ENCODE results near the gene MTFR1L.

MTFR1L gene

GRCh38 chr1:25871704-25872494 is 52.1 kb downstream of the MTFR1L start:
- no peak for DNase-seq (ENCODE audit: low read depth)
- TF ChIP-seq CTCF (IDR thresholded peaks at IDR 0.05; ENCODE audit: low read depth, low read length): no peak
- no peak for TF ChIP-seq POLR2A (IDR thresholded peaks at IDR 0.05; ENCODE audit: extremely low read depth, insufficient read length)
- no peak for TF ChIP-seq MAX (IDR thresholded peaks at IDR 0.05; ENCODE audit: low read depth, low read length)
- no peak for TF ChIP-seq MYC (IDR thresholded peaks at IDR 0.05; ENCODE audit: low read depth, low read length)
- no peak overlapping the region for H3K4me3 ChIP-seq (ENCODE audit: low read depth, low read length)

- peak; percentile 30 for DNase-seq (ENCODE audit: low read depth)
Measured at GRCh38 chr1:25872713-25873112, 53.0 kb downstream of the MTFR1L start.

GRCh38 chr1:25873120-25873519 is 53.4 kb downstream of the MTFR1L start:
- peak; percentile 25 for DNase-seq (ENCODE audit: low read depth)
- no peak overlapping the region for H3K4me3 ChIP-seq (ENCODE audit: low read depth, low read length)
- TF ChIP-seq POLR2A (IDR thresholded peaks at IDR 0.05; ENCODE audit: extremely low read depth, insufficient read length): no peak
- no peak for TF ChIP-seq MAX (IDR thresholded peaks at IDR 0.05; ENCODE audit: low read depth, low read length)
- no peak for TF ChIP-seq CTCF (IDR thresholded peaks at IDR 0.05; ENCODE audit: low read depth, low read length)
- TF ChIP-seq MYC (IDR thresholded peaks at IDR 0.05; ENCODE audit: low read depth, low read length): no peak

More at GRCh38 chr1:25872713-25873112, 53.0 kb downstream of the MTFR1L start:
- no peak overlapping the region for H3K4me3 ChIP-seq (ENCODE audit: low read depth, low read length)
- TF ChIP-seq MAX (IDR thresholded peaks at IDR 0.05; ENCODE audit: low read depth, low read length) (no peak), CTCF (IDR thresholded peaks at IDR 0.05; ENCODE audit: low read depth, low read length) (no peak), POLR2A (IDR thresholded peaks at IDR 0.05; ENCODE audit: extremely low read depth, insufficient read length) (no peak), MYC (IDR thresholded peaks at IDR 0.05; ENCODE audit: low read depth, low read length) (no peak)

- TF ChIP-seq MAX (IDR thresholded peaks at IDR 0.05; ENCODE audit: low read depth, low read length) (no peak), CTCF (IDR thresholded peaks at IDR 0.05; ENCODE audit: low read depth, low read length) (no peak), MYC (IDR thresholded peaks at IDR 0.05; ENCODE audit: low read depth, low read length) (no peak), POLR2A (IDR thresholded peaks at IDR 0.05; ENCODE audit: extremely low read depth, insufficient read length) (no peak)
- no peak overlapping the region for H3K4me3 ChIP-seq (ENCODE audit: low read depth, low read length)
- DNase-seq (ENCODE audit: low read depth): no peak
Measured at GRCh38 chr1:25874209-25874608, 54.5 kb downstream of the MTFR1L start.

GRCh38 chr1:25874635-25875153 is 54.9 kb downstream of the MTFR1L start:
- no peak overlapping the region for H3K4me3 ChIP-seq (ENCODE audit: low read depth, low read length)
- TF ChIP-seq POLR2A (IDR thresholded peaks at IDR 0.05; ENCODE audit: extremely low read depth, insufficient read length) (no peak), MYC (IDR thresholded peaks at IDR 0.05; ENCODE audit: low read depth, low read length) (no peak), MAX (IDR thresholded peaks at IDR 0.05; ENCODE audit: low read depth, low read length) (no peak), CTCF (IDR thresholded peaks at IDR 0.05; ENCODE audit: low read depth, low read length) (no peak)
- no peak for DNase-seq (ENCODE audit: low read depth)
